Activated CD4-positive, alpha-beta T cell treated with anti-CD3 and anti-CD28 coated beads for 24 hours (primary cell): ENCODE results near the gene IRAG1.
A peak's percentile ranks its signal among the peaks of the same experiment; 100 is the strongest.

Source experiments
- DNase-seq, 2 donors: peaks; one replicate each; pipeline ENCODE4 v3.0.0-alpha.2; 2020; ENCODE audit warnings: low read depth in 2 of 2

Gene IRAG1

DNA sequence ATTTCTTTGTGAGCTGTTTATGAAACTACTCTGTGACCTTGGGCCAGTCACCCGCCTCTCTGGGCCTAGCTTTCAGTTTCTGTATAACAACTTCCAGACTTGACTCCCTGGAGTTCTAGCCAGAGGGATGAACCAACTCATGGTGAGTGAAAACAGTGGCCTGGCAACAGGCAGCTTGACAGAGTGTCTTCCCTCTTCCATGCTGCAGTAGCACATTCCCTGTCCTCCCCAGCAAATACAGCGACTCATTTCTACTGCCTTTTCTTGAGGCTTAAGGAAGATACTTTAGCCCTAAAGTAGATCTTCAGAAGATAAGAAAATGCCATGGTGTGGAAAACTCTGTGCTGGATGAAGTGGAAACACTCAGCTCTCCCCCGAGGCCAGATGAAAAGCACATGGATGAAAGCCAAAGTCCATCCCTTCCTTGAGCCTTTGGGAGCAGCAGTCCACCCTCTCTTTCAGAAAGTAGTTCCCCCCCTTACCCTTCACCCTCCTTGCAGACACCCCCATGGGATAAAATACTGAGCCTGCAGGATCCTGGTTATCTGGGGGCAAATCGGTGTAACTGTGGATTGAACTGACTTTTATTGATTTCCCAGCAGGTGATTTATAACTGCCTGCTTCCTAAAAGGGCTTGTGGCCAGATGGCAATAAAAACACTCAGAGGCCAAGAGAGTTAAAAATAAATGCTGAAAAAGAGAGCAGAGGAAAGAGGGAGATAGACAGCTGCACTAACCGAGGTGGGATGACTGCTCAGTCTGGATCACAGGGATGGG is 24.1 kb downstream of the IRAG1 start:
- DNase-seq: no peak

DNA sequence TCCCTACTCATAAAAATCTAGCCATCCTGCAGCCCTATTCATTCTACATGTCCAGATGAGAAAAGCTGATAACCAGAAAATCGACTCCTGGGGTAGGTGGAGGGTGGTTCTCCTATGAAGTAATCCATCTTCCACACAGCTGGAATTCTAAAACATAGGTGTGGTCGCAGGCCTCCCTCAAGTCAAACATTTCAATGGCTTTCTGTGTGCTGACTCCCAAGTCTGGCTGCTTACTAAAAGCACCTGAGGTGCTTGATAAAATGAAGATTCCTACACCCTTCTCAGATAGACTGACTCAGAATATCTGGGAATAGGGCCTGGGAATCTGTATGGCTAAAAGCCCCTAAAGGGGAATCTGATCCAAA is 26.1 kb downstream of the IRAG1 start:
- DNase-seq: no peak

DNA sequence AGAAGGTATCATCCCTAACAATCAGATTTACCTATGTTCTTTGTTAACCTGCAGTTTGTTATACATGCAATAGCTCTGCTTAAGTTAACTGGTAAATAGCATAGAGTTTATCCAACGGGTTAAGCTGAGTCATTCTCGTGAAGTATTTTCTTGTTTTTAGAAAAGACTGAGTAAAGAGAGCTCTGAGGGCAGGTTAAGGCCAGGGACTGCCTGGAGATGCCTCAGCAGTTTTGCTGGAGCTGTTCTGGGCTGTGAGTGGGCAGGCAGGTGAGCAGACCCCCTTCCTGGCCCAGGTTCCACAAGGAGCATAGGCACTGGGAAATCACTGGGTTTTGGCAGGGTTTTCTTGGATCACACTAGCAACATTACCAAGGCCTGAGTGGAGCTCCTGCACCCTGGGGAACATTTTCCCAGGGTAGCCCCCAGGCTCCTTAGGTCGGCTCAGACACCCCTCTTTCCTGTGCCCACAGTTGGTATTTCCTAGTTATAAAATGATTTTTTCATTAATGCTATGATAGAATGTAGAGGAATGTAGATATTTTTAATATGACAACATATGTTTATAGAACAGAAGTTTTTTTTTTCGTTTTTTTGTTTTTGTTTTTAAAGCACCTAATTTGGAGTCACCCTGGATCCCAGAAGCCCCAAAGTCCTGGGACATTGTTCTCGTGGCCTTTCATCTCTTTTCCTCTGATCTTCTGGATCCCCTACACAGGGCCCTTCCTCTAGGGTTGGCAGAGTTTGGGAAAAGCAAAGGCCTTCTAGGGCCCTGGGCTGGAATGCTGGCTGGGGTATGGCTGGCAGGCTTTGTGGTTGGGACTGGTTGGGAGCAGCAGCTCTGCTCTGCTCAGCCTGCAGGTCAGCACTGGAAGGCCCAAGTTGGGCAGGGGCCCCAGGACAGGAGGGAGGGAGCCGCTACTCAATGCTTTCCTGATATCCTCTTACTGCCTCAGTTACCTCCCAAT is 26.7 kb downstream of the IRAG1 start:
- DNase-seq: no peak

DNA sequence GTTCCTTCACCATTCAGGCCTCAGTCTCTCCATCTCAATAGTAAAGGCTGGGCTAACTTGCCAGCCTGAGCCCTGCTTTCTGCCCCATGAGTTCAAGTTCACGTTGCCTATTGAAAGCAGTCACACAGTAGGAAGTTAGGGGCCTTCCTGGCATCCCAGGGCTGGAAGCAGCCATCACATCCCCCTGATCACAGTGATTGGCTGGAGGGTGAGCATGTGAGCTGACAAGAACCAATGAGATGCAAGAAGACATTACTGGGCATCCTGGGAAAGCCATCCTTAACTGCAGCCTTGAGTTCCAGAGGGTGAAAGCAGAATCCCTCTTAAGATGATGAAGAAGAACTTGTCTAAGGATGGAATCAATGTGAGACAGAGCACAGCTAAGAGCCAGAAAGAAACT is 29.1 kb downstream of the IRAG1 start:
- no peak for DNase-seq

DNA sequence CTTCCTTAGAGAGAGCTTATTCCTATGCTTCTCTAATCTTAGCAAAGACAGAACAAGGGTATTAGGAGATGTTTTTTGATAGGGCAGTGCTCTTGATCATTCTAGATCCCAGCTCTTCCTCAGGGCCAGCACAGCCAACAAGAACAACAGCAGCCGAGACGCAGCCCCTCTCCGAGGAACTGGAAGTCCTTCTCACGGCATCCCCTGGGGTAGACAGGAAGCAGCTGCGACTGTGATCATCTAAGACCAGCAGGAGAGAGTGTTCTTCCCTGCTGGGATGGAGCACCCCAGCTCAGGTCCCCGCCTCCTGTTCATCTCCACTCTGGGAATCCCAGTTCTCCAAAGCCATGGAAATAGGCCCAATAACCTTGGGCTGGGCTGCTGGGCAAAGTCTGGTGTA is 29.6 kb downstream of the IRAG1 start:
- DNase-seq: no peak

DNA sequence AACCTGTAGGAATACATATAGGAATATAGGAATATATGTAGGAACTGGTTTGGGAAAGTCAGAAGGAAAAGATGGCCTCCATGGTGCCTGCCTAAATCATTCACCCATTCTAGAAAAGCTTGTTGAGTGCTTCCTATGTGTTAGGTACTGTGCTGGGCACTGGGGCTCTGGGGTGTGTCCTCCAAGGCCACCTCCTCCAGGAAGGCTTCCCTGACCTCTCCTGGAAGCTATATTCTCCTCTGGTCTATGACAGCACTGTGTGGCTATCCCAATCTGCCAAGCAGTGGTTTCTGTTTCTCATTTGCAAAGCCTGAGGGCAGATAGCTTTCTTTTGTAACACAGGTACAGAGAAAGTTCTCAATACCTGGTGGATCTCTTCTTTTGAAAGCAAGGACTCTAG is 30.2 kb downstream of the IRAG1 start:
- DNase-seq: no peak

DNA sequence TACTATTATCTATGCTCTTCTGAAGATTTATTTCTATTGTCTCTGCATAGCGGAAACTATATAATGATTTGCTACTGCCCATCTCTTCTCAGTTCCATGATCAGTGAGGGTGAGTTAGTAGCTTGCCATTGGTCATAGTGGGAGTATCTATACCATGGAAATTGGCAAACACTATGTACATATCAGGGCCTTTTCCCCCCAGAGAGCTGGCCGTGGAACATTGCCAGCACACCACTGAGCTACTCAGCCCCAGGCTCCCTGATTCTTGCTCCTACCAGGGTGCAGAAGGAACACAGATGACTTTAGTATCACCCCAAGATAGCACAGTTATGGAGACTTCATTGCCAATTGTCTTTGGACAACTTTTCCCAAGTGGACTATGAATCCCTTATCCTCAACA is 33.2 kb downstream of the IRAG1 start:
- DNase-seq: no peak

DNA sequence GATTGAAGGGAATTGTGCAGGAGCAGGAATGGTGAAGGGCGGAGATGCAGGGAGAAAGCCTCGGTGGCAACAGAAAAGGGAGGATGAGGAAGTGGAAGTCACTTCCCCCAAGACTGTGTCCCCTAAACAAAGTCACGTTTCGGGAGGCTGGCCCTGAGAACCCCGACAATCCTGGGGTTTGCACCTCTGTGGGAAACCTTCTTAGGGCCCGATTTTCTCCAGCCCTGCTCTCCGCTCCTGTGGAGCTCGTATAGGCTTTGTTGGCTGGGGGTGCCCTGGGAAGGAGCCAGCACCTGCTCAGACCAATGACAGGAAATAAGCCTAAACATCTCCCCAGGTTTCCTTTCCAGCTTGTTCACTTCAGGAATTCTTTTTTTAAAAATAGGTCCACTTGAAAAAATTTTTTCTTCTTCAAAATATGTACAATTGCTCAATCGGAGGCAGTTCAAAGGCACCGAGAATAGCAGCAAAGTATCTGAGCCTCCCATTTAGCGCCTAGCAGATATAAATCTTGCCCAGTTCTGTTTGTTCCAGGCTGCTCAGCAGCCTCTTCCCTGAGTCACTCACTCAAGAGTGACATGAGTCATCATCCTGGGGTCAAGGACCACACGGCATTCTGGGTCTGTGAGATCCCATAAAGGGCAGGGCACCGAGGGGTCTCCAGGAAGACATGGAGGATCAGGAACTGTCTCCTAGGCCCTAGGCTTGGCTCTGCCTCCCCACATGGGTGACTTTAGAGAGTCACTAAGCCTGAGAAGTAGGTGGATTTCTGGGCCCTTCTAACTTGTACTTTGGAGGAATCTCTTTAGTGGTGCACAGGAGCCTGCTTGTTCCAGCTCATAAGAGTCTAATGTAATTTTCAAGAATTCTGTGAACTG is 34.0 kb downstream of the IRAG1 start:
- DNase-seq: no peak

DNA sequence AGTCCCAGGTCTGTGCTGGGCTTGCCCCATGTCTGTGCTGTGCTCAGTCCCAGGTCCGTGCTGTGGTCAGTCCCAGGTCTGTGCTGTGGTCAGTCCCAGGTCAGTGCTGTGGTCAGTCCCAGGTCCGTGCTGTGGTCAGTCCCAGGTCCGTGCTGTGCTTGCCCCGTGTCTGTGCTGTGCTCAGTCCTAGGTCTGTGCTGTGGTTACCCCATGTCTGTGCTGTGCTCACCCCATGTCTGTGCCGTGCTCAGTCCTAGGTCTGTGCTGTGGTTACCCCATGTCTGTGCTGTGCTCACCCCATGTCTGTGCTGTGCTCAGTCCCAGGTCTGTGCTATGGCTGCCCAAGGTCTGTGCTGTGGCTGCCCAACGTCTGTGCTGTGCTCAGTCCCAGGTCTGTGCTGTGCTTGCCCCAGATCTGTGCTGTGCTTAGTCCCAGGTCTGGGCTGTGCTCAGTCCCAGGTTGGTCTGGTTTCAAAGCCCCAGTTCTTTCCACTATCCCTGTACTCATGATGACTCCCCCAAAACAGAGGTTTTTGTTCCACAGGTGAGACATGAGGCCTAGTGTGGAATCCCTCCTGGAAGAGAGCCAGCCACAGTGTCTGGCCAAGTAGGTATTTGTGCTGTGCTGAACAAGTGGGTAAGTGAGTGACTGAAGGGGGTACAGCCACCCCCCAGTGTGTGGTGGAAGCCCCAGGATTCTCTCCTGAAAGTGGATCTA is 34.8 kb downstream of the IRAG1 start:
- DNase-seq: no peak

DNA sequence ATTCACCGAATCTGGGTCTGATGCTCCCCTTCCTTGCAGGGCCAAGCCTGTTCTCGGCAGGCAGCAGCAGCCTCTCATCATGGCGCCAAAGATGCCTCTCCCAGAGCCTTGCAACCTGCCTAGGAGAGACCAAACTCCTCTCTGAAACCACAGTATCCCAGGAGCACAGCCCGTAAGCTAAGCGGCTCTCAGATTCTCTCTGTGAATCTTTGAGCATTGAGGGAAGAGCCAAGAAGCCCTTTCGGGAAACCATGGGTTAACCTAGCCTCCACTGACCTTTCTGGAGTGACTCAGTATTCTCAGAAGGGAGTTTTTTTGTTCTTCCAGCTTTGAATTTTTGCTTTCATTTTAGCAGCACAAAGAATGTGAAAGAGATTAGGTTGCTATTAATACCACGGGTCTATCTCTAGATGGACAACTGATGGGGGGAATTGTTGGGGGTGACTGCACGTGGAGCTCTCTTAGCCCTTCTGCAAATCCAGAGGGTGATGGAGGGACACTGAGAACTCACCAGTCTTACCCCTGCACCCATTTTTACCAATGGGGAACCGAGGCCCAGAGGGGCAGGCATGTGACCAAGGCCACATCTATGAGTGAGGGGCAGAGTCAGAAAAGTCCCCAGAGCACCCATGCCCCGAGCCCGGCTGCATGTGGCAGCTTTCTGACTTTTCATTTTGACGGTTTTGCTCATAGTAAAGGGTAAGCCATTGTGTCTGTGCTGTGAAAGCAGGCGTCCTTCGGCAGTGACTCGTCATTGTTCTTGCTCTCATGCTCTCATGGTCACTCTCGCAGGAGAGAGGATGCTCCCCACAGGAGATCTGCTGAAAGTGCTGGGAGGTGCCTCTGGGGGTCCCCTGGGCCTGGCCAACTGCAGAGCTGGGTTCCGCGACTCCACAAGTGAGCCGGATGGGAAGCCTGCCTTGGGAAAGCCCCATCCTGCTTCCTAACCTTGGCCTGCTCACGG is 36.0 kb downstream of the IRAG1 start:
- DNase-seq: no peak

DNA sequence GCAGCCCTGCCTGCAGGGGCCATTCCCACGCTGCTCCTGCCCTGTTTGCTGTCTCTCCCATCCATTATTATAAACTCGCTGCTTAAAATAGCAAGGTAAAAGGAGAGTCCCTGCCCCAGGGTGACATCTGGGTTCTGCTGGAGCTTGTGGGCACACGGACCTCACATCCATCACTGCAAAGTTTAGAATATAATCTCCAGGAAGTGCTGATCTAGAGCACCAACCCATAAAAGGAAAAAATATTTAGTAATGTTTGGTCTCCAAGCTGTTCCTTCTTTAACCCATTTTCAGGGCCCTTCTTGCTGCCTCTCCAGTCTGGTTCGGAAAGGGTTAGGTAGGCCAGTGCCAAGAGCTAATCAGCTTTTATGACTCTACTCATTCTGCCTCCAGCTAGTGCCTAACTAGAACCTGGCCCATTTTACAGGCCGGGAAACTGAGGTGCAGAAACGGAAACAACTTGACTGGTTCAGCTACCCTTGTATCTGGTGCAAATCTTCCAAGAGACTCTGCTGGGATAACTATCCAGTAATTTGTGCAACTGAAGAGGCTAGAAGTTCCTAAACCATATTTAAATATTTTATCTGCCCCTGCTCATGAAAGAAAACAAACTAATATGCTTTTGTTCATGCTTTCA is 37.5 kb downstream of the IRAG1 start:
- DNase-seq: no peak

DNA sequence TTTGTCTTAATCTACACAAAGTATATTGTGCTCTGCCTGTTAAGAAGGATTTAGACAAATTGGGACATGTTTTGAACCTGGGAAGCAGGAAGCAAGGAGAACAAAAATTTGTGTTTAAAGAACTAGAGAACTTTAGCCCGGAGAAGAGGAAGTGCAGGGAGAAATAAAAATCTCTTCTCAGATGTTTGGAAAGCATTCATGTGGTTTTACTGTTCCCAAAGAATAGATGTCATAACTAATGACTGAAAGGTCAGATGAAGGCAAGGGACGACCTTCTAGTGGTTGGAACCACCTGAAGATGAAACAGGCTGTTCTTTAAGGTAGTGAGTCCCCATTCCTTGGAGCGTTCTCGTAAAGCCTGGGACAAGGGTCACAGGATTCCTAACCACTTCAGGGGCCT is 38.3 kb downstream of the IRAG1 start:
- DNase-seq: no peak

DNA sequence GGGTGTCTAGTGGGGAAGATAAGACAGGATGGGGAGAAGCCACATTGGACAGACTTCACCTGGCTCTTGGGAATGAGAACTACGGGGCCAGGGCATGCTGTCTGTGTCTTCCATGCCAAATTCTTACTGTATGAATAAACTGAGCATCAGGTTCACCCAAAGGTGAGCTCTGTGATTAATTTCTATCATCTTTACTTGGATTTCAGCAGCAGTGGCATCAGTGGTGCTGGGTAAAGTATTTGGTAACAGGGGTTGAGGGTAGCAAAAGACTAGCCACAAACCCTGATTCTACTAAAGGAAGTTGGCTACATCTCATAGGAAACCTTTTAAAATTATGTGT is 38.8 kb downstream of the IRAG1 start:
- no peak for DNase-seq

DNA sequence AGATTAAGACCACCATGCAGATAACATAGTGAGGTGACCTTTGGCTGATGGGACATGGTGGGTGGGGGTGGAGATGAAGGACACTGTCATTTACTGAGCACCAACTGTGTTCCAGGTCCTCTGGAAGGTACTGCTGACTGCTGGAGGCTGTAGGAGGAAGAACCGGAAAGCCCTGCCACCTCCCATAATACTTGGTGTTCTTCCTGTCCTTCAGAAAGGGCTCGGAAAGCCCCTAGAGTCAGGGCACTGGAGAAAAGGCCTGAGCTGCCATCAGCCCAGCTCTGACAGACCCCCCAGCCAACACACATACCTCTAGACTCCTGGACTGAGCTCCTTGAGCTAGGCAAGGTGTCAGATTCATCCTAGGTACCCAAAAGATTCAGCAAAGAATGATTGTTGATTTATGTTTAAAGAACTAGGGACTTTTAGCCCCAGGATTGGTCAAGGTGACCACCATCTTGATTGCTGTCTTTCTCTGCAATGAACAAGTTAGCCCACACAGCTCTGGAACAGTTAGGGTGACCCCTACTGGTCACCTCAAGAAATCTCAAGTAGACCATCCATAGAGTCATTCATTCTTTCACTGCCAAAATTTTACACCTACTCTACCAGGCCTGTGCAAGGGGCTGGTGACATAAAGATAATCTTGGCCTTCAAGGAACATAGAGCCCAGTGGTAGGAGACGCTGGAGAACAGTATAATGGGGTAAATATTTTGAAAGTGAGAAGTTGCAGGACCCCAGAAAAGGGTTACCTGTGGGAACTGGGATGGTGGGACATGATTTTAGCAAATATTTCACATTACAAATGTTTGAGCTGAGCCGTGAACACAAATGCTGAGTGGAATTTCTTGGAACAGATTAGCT is 39.4 kb downstream of the IRAG1 start:
- peak in 1 of 2 donors; percentile 17 for DNase-seq

DNA sequence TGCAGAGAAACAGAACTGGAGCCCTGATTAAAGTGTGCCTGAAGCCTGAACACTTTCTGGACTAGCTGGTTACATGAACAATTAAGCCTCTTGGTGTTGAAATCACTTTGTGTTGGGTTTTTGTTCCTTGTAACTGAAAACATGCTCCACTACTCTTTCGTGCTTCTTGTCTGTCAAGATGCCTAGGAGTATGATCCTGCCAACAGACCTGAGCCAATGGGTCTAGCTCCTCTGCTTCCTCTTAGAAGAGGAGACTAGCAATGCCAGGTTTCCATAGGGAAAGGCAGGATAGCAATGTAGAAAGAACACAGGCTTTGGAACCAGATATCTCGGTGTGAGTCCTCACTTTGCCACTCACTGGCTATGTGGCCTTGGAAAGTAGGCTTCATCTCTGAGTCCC is 40.3 kb downstream of the IRAG1 start:
- no peak for DNase-seq

DNA sequence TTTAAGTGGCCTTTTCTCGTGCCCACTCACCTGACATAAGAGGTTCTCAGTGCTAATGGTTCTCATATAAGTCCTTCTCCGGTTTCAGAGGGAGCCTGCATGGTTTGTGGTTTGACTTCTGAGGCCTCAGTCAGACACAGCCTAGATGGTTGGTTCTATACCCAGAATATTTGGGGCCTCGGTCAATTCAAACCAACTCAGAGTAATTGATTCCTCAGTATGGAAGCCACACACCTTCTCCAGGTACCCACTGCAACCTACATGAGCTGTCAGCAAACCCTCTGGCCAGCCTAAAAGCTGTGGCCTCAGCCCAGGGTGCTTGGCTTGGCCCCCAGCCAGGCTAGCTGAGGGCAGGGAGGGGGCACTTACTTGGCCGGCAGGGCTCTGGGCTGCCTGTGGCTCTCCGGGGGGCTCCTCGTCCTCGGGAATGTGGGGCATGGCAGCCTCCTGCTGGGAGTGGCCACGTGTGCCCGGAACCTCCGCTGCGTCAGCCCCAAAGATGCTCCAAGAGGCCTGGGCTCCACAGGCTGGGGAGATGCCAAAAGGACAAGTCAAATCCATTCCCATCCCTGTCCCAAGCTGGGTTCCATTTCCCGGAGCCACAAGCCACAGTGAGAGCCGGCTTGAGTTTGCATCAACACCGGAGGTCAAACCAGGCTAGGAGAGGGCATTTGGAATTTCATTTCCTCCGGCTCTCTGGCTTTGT is 41.7 kb downstream of the IRAG1 start:
- DNase-seq: no peak

DNA sequence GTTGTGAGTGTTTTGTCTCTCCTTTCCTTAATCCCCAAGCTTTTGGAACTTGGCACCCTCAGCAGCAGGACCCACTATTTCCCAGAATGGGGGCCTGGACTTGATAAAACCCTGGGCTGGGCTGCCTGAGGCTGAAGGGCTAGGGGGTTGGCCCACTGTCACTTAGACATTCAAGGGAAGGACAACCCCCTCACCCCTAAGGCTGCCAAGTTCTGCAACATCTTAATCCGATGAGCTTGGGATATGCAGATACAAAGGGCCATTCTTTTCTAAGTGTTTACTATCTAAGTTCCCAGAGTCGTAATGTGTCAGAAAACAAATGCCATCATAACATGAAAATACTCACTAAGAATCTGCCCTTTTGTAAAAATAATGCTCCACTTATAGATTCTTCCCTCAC is 42.9 kb downstream of the IRAG1 start:
- no peak for DNase-seq

DNA sequence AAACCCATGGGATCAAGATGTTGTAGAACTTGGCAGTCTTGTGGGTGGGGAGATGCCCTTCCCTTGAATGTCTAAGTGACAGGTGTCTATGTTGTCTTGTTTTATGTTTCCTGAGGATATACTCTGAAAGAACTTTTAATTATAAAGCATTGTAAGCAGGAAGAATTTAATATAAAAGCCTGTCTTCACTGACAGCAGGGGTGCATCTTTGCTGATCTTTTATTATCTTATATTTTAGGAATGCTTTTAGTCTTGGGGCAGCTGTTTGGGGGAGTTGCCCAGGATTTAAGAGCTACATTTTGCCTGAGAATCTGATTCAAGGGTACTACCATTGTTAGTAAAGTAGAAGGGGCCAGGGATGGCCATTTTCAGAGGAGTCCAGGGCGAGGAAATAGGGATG is 43.4 kb downstream of the IRAG1 start:
- no peak for DNase-seq
